CMK (cell line): Measurements from ENCODE around the gene LIN28B.

Experiments
- DNase-seq: peaks from one replicate; pipeline ENCODE4 v3.0.0-alpha.2; 2010; ENCODE audit warnings: low read depth

Gene LIN28B

DNA sequence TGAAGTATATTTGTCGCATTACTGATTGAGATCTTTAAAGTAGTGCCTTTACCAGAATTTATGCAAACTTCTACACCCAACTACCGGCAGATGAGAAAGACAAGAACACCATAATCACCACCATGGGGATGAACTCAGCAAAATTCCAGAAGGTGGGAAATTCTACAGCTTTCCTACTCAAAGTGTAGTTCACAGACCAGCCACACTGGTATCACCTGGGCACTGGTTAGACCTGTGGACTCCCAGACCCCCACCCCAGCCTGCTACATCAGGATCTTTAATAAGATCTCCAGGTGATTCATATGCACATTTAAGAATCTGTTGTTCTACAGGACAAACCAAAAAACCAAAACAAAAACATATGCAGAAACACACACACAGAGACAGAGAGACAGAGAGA lies 155.0 kb downstream of the LIN28B start:
- DNase-seq, result no peak

DNA sequence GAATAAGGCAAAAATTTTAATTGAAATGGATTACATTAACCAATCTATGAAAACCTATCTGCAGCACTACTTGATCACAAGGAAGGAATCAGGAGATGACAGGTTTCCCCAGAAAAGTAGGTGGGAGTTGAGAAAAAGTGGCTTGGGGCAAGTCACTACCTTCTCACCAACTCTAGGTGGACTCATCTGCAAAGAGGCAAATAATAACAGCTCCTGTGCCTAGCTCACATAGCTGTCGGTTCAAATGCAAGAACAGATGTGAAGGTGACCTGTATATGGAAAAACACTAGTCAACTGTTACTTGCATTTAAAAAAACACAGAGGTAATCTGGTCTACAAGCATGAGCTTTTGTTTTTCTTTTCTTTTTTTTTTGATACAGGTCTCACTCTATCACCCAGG lies 155.7 kb downstream of the LIN28B start:
- DNase-seq, result no peak

DNA sequence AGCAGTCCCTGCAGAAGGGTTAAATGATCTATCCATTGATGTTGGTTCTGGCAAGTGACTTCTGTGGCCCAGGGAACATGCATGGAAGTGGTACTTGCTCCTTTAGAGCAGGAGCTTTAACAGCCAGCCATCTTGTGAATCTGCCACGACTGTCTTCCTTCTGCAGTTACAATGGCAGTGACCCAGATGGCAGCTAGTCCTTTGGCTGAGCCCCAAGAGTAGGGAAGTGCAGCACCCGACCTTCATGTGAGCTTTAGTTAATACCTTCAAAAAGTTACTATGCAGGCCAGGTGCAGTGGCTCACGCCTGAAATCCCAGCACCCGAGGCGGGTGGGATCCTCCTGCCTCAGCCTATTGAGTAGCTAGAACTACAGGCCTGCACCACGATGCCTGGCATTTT lies 156.5 kb downstream of the LIN28B start:
- no peak for DNase-seq

DNA sequence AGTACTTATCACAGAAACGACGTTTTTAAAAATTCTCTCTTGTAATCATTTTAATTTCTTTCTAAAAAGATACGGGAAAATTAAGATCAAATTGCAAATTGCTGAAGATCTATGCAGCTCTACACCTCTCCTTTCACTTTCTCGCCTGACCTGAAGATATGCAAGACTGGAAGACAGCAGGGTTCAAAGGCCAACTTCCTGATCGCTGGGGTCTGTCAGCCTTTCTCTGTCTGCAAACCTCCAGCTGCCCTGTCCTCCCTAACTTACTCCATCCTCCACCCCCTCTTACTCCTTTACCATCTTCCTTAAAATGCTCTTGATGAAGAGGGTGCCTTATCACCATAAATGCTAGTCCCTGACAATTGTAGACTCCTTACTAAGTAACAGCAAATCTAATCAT lies 159.2 kb downstream of the LIN28B start:
- DNase-seq, result no peak

- DNase-seq, result no peak
Observed at GRCh38 chr6:105120570-105120969, 163.7 kb downstream of the LIN28B start.

DNA sequence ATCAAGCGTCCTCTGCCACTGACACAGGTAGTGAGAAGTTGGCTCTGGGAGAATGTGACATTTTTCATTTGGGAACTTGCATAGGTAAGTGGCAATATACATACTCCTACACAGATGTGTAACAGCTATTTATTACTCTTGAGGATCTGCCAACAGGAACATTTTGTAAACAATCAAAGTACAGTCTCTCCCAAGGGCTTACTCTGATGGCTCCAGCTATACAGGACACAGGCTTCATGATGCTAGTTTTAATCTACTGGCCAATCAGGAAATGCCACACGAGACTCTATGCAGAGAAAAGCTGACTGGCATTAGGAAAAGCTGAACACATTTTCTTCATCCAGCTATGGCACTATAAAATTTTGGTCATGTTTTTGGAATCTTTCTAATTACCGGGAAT lies 165.1 kb downstream of the LIN28B start:
- no peak for DNase-seq

DNA sequence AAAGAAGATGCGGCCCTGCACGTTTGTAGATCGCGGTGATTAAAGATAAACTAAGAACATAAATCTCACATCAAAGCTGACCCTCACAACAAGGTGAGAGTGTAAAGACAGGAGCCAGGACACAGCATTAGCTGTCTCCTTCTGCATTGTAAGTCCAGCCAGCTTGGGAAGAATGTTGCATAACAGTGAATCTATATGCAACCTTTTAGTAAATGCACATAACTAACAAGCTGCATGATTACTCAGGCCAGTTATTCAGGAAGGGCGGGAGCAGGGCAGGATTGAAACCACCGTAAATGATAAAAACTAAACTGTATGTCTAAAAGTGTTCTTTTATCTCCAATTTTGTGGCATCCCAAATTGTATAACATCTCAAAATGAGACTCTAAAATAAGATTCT lies 165.8 kb downstream of the LIN28B start:
- no peak for DNase-seq
